Right hindlimb (tissue), 1 donor: ENCODE data around the gene AHCYL1.

Experiments
- DNase-seq: peaks from one replicate; pipeline ENCODE4 v3.0.0-alpha.2; 2018

The AHCYL1 gene

DNA sequence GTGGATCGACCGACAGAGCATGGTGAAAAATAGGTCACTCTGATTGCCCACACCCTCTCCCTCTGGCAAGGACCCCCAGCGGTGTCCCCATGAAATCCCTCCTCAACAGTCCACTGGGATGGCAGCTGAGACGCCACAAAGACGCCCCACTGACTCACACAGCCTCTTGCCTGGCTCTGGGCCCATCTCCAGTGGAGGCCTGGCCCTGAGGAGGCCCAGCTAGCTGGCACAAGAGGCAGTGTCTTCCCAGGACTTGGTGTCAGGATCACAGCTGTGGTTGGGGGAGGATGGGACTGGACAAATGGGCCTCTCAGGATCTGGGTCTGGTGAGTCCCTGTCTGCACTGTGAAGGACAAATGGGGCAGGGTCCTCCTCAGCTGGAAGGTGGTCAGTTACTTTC, 81.3 kb downstream of the AHCYL1 start:
- DNase-seq = no peak

DNA sequence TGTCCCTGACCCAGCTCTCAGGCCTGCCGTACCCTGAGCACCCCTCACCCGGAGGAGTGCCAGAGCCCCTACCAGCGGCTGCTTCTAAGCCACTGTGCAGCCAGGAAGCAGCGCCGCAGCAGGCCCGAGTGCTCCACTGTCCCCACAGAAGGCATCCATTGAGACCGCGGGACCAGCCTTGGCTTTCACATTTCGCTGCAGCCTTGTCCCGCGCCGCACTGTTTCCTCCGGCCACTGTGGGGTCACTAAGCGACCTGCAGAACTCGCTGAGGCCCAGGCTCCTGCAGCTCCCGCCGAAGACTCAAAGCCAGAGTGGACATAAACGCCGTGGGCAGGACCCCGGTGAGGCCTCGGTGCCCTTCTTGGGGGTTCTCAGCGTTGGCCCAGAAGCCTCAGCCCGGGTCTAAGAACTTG, 82.9 kb downstream of the AHCYL1 start:
- DNase-seq = no peak

DNA sequence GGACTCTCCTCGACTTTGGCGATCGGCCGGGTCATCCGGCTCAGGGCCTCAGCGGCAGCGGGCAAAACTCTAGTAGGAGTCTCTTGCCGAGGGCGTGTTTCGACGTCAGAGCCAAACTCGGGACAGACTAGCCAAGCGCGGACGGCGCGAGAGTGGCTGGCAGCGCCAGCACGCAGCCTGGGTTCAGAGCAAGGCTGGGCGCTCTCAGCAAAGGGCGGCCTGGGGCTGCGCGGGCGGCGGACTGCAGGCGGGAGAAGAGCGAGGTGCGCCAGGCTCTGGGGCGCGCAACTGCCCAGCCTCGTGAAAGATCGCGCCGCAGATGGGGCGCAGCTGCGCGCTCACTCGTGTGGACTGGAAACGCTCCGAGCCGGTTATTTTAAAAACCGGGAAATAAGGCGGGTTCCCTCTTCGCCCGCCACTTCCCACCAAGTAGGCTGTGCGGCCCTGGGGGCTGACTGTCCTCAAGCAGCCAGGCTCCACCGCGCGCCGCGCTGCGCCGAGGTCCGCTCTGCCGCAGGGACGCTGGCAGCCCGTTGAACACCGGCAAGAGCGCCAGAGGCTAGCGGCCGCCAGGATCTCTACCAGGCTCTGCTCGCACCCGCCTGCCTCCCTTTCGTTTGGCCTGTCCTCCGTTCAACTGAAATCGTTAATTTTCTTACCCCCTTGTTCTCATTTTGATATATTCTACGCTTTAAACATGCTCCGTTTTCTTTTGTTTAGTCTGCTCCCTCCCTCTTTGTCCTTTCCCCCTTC, 83.5 kb downstream of the AHCYL1 start:
- DNase-seq = no peak

DNA sequence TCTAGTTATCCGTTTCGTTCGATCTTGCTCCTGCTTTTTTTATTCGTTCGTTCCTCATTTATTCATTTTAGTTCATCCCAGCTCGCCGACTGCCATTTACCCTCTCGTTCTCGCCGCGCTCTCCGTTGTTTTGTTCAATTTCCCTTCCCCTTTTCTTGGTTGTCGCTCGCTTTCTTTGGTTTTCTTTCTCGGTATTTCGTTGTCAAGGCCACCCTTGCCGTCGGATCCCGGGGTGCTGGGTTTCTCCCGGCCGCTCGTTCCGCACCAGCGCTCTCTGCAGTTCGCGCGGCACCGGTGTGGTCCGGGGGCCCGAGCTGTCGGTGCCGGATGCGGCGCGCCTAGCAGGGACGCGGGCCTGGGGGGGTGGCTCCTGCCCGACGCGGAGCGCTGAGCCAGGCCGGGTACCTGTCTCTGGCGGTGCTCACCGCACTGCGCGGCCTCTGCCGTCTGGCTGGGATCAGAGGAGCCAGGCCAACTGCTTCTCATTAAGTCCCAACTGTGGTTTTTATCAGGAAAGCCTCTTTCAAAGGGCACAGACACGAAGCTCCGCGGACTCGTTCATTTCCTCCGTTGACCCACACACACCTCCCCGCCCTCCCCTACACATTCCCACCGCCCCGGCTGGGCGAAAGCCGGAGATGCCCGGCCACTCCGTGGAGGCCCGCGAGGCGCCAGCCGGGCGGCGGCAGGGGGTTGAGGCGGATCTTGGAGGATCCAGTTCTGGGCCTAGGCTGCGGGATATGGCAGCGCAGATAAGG, 84.3 kb downstream of the AHCYL1 start:
- DNase-seq = no peak

DNA sequence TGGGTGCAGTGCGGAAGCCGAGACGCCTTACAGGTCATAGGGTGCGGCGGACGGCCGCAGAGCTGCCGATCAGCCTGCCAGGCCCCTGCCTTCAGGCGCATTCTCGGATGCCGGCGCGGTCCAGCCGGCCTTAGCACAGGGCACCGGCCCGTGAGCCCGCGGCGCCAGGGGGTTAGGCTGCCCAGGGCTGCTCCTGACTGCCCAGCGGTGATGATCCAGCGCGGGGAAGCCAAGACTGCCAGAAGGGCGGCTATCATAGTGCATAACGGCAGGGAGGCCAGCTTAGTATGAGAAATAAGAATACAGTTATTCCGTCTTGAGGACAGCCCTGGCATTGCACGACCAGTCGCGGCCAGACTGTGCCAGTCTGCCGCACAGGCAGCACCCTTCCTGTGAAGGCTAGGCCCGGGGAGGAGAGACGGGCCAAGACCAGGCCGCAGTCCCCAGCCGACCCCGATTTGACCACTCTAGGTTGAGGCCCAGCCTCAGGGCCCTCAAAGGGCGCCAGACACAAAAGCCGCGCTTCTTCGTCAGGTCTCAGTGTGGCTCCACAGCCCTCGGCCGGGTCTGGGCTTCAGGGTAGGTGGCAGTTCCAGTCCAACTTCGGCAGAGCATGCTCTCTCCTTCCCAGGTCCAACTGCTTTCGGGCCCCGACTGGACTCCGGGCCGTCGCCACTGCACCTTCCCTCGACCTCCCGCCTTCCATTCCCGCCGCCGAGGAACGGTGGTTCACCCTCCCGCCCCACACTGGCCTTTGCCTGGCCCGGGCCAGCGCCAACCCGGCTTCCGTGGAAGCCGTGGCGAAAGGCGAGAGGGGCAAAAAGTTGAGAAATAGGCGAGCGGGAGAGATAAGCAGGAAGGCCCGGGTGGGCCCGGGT, 85.1 kb downstream of the AHCYL1 start:
- no peak for DNase-seq

DNA sequence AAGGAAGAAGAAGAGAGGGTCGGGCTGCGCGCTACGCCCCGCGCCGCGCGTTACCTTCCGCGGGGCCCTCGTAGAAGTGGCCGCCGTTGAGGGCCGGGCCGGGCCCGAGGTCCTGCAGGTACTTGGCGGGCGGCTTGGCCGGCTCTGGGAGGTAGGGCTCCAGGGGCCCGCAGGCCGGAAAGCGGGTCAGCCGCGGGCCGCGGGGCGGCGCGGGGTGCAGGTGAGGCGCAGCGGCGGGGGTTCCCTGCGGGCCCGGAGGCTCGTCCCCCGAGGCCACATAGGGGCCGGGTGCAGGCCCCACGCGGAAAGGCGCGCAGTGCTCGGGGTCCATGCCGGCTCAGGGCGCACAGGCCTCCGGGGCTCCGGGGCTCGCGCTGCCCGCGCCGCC, 85.7 kb downstream of the AHCYL1 start:
- DNase-seq = no peak

DNA sequence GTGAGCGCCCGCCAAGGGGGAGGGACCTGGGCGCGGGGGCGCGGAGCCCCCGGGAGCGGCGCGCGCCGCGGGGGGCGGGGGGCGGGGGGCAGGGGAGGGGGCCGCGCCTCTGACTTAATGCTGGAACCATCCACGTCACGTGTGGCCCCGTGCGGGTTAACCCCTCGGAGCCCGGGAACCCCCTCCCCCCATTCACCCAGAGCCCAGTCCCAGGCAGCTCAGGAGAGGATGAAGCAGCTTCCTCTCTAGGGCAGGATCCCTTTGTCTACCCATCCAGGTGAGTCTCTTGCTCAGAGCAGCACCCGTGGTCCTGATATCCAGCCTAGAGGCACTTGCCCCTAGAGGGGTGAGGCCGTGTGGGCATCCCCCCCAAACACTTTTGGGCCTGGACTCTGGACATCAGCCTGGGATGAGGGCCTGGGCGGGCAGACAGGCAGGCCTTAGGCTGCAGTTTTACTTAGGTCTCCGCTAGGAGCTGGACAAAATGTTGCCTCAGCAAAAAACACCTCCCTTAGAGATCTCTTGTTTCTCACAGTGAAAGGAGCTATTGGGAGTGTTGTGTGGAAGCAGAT, 86.2 kb downstream of the AHCYL1 start, which contains the start of gene ALX3:
ALX3 (minus strand) TSS at position 2 of the 572 bp plus-strand sequence. CDS start 60 bp downstream, outside the sequence.
- no peak for DNase-seq
